Loucy (cell line): ENCODE data around the gene TMEM39B.
"Not testable (repeated sequence)": the region's sequence is repeated elsewhere in the genome, so short reads cannot be mapped to it uniquely, and the experiment has no call there.

Source experiments
- H2AFZ ChIP-seq: fragments of 200-600 bp; sonication (generic); 2 replicates; pipeline ENCODE4 v1.6.0; 2016; ENCODE audit warnings: antibody characterized with exemption, mild to moderate bottlenecking, low read length, moderate library complexity
- H3F3A ChIP-seq: fragments of 200-600 bp; 2 replicates; pipeline ENCODE4 v1.6.0; 2016; ENCODE audit warnings: antibody characterized with exemption, low read depth, mild to moderate bottlenecking
- H3K27me3 ChIP-seq: fragments of 200-600 bp; sonication (generic); 2 replicates; pipeline ENCODE4 v1.6.1; 2014; ENCODE audit warnings: low read length, mild to moderate bottlenecking; ENCODE audit not compliant: insufficient read depth, poor library complexity, severe bottlenecking
- H3K36me3 ChIP-seq: fragments of 200-600 bp; sonication (generic); 2 replicates; pipeline ENCODE4 v1.6.1; 2016; ENCODE audit warnings: low read length; ENCODE audit not compliant: insufficient read depth
- H3K4me1 ChIP-seq: fragments of 200-600 bp; sonication (generic); 2 replicates; pipeline ENCODE4 v1.5.1; 2014; ENCODE audit warnings: low read length, mild to moderate bottlenecking; ENCODE audit not compliant: insufficient read depth, poor library complexity, severe bottlenecking
- H3K4me2 ChIP-seq: fragments of 200-600 bp; sonication (generic); 2 replicates; pipeline ENCODE4 v1.6.0; 2014; ENCODE audit warnings: antibody characterized with exemption, low read length, low read depth, mild to moderate bottlenecking; ENCODE audit not compliant: poor library complexity, severe bottlenecking
- H3K4me3 ChIP-seq: fragments of 200-600 bp; sonication (generic); 2 replicates; pipeline ENCODE4 v1.5.1; 2014; ENCODE audit warnings: low read length, mild to moderate bottlenecking, mixed read lengths; ENCODE audit not compliant: poor library complexity, severe bottlenecking
- H3K79me2 ChIP-seq: fragments of 200-600 bp; sonication (generic); 2 replicates; pipeline ENCODE4 v1.6.1; 2014; ENCODE audit warnings: low read length; ENCODE audit not compliant: insufficient read depth
- H3K9ac ChIP-seq: fragments of 200-600 bp; sonication (generic); 2 replicates; pipeline ENCODE4 v1.6.0; 2014; ENCODE audit warnings: mild to moderate bottlenecking, low read depth, low read length, moderate library complexity; ENCODE audit not compliant: poor library complexity, severe bottlenecking
- H3K9me2 ChIP-seq: fragments of 200-600 bp; sonication (generic); replicated peaks from 2 replicates; pipeline ENCODE4 v1.6.1; 2016; ENCODE audit warnings: low read depth, low read length, mixed read lengths
- H3K9me3 ChIP-seq: fragments of 200-600 bp; sonication (generic); 2 replicates; pipeline ENCODE4 v1.6.1; 2014; ENCODE audit warnings: mild to moderate bottlenecking, antibody characterized with exemption, low read length, low read depth; ENCODE audit not compliant: insufficient read depth
- H4K20me1 ChIP-seq: fragments of 200-600 bp; sonication (generic); 2 replicates; pipeline ENCODE4 v1.6.0; 2014; ENCODE audit warnings: antibody characterized with exemption, low read length, mild to moderate bottlenecking; ENCODE audit not compliant: insufficient read depth, poor library complexity, severe bottlenecking
- EZH2phosphoT487 ChIP-seq: fragments of 200-600 bp; IDR thresholded peaks from 2 replicates; pipeline ENCODE4 v1.6.1; 2018; ENCODE audit warnings: antibody characterized with exemption, mild to moderate bottlenecking, moderate library complexity, borderline replicate concordance
- TF ChIP-seq, protein P1 (sequence below): fragments of 200-600 bp; sonication (generic); conservative IDR thresholded peaks from 2 replicates; pipeline ENCODE4 v1.5.1; 2014; ENCODE audit warnings: mild to moderate bottlenecking, antibody characterized with exemption, low read length

The TMEM39B gene

GRCh38 chr1:32116531-32116930 lies 43.8 kb downstream of the TMEM39B start:
- H2AFZ ChIP-seq: no peak overlapping the region
- no peak overlapping the region for H3K4me2 ChIP-seq
- H3K9me3 ChIP-seq: no peaks in the 10 kb centered on the region
- no peaks in the 10 kb centered on the region for H3K9me2 ChIP-seq
- H4K20me1 ChIP-seq: peaks cover 35% of the 10 kb centered on the region
- H3K36me3 ChIP-seq: no peaks in the 10 kb centered on the region
- H3K4me3 ChIP-seq: no peak overlapping the region
- TF ChIP-seq EZH2phosphoT487: no peak
- TF ChIP-seq, protein P1, sequence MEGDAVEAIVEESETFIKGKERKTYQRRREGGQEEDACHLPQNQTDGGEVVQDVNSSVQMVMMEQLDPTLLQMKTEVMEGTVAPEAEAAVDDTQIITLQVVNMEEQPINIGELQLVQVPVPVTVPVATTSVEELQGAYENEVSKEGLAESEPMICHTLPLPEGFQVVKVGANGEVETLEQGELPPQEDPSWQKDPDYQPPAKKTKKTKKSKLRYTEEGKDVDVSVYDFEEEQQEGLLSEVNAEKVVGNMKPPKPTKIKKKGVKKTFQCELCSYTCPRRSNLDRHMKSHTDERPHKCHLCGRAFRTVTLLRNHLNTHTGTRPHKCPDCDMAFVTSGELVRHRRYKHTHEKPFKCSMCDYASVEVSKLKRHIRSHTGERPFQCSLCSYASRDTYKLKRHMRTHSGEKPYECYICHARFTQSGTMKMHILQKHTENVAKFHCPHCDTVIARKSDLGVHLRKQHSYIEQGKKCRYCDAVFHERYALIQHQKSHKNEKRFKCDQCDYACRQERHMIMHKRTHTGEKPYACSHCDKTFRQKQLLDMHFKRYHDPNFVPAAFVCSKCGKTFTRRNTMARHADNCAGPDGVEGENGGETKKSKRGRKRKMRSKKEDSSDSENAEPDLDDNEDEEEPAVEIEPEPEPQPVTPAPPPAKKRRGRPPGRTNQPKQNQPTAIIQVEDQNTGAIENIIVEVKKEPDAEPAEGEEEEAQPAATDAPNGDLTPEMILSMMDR: no peak
- no peaks in the 10 kb centered on the region for H3F3A ChIP-seq
- H3K27me3 ChIP-seq: no peaks in the 10 kb centered on the region
- peaks cover 89% of the 10 kb centered on the region for H3K79me2 ChIP-seq
- H3K9ac ChIP-seq: no peak overlapping the region
- H3K4me1 ChIP-seq: peaks cover 5% of the 10 kb centered on the region

DNA sequence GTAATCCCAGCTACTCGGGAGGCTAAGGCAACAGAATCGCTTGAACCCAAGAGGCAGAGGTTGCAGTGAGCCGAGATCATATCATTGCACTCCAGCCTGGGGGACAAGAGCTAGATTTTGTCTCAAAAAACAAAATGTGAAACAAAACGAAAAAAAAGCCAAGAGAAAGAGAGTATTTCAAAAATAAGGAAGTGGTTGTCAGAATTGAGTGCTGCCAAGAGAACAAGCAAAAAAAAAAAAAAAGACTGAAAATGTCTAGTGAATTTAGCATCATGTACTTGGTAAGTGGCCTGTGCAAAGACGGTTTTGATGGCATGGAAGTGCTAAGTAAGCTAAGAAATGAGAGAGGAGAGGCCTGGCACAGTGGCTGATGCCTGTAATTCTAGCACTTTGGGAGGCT lies 49.4 kb downstream of the TMEM39B start:
- Histone ChIP-seq H3K4me1 (no peaks in the 10 kb centered on the region), H4K20me1 (peaks cover 23% of the 10 kb centered on the region), H3K36me3 (no peaks in the 10 kb centered on the region)

GRCh38 chr1:32123361-32123760 lies 50.6 kb downstream of the TMEM39B start:
- not testable (repeated sequence) for H3K4me2 ChIP-seq, H3K9ac ChIP-seq, H3K9me2 ChIP-seq, H3K36me3 ChIP-seq, H3K27me3 ChIP-seq, H2AFZ ChIP-seq, H3K9me3 ChIP-seq, H3K4me1 ChIP-seq, H3F3A ChIP-seq, H3K4me3 ChIP-seq
- Histone ChIP-seq H4K20me1 (peaks cover 25% of the 10 kb centered on the region), H3K79me2 (peaks cover 82% of the 10 kb centered on the region)

More for the DNA sequence above, 49.4 kb downstream of the TMEM39B start:
- H3K4me2 ChIP-seq: no peak overlapping the region
- TF ChIP-seq, protein P1: no peak
- TF ChIP-seq EZH2phosphoT487: no peak
- peaks cover 83% of the 10 kb centered on the region for H3K79me2 ChIP-seq
- H2AFZ ChIP-seq: no peak overlapping the region
- H3K4me3 ChIP-seq: no peak overlapping the region
- H3K9me2 ChIP-seq: no peaks in the 10 kb centered on the region
- no peaks in the 10 kb centered on the region for H3K9me3 ChIP-seq
- H3F3A ChIP-seq: no peaks in the 10 kb centered on the region
- no peaks in the 10 kb centered on the region for H3K27me3 ChIP-seq
- H3K9ac ChIP-seq: no peak overlapping the region

- TF ChIP-seq, protein P1: no peak
- TF ChIP-seq EZH2phosphoT487: no peak
- Histone ChIP-seq H4K20me1 (peaks cover 24% of the 10 kb centered on the region), H3K4me2 (no peak overlapping the region), H3K79me2 (peaks cover 87% of the 10 kb centered on the region), H3K27me3 (no peaks in the 10 kb centered on the region), H3K9me2 (no peaks in the 10 kb centered on the region), H3K36me3 (no peaks in the 10 kb centered on the region), H2AFZ (no peak overlapping the region), H3K4me1 (peaks cover 4% of the 10 kb centered on the region), H3K4me3 (no peak overlapping the region), H3K9ac (no peak overlapping the region), H3F3A (no peaks in the 10 kb centered on the region), H3K9me3 (no peaks in the 10 kb centered on the region)
Measured at GRCh38 chr1:32125313-32125712, 52.6 kb downstream of the TMEM39B start.
